Hematopoietic multipotent progenitor cell (in vitro differentiated cells): Measurements from ENCODE around the gene CPSF3. TPM values are rescaled to one million over a fixed set of nuclear protein-coding genes. Genes with fewer than 3 reads are reported as not detected.
"Not testable (repeated sequence)": the region's sequence is repeated elsewhere in the genome, so short reads cannot be mapped to it uniquely, and the experiment has no call there.

ENCODE experiments used
- DNase-seq, 3 donors: peaks; one replicate each; pipeline ENCODE4 v3.0.0-alpha.2; 2011 to 2015; ENCODE audit warnings: low read depth in 2 of 3, low spot score in 2 of 3
- total RNA-seq: library from RNA; depleted of rRNA; stranded (reverse); fragments of >200 nt; gene quantifications from one replicate; pipeline ENCODE4 v1.2.3, GENCODE V29; 2012

Gene CPSF3
- total RNA-seq, 1 donor = 31.5 TPM

GRCh38 chr2:9392898-9393765 lies 30.3 kb upstream of the CPSF3 start:
- DNase-seq = no peak

- no peak for DNase-seq
These were observed 28.6 kb upstream of the CPSF3 start for GRCh38 chr2:9394816-9395215.

GRCh38 chr2:9397201-9397600 lies 26.3 kb upstream of the CPSF3 start:
- no peak for DNase-seq

GRCh38 chr2:9398251-9398650 lies 25.2 kb upstream of the CPSF3 start:
- not testable (repeated sequence) for DNase-seq

- DNase-seq = no peak
These were observed 24.3 kb upstream of the CPSF3 start for GRCh38 chr2:9398881-9399780.

GRCh38 chr2:9400268-9401058 lies 23.0 kb upstream of the CPSF3 start:
- no peak for DNase-seq

GRCh38 chr2:9401059-9401547 lies 22.4 kb upstream of the CPSF3 start:
- no peak for DNase-seq

GRCh38 chr2:9401646-9402371 lies 21.6 kb upstream of the CPSF3 start:
- DNase-seq = no peak

- DNase-seq = no peak
These were observed 19.5 kb upstream of the CPSF3 start for GRCh38 chr2:9403924-9404323.

GRCh38 chr2:9404451-9404850 lies 19.0 kb upstream of the CPSF3 start:
- no peak for DNase-seq

GRCh38 chr2:9405636-9406035 lies 17.8 kb upstream of the CPSF3 start:
- DNase-seq = no peak

- no peak for DNase-seq
These were observed 16.7 kb upstream of the CPSF3 start for GRCh38 chr2:9406529-9407362.

- no peak for DNase-seq
These were observed 16.1 kb upstream of the CPSF3 start for GRCh38 chr2:9407363-9407811.

GRCh38 chr2:9408641-9409151 lies 14.8 kb upstream of the CPSF3 start:
- no peak for DNase-seq

GRCh38 chr2:9410108-9410507 lies 13.3 kb upstream of the CPSF3 start:
- no peak for DNase-seq

GRCh38 chr2:9412781-9413180 lies 10.7 kb upstream of the CPSF3 start:
- DNase-seq = no peak

- no peak for DNase-seq
These were observed 7.8 kb upstream of the CPSF3 start for GRCh38 chr2:9415516-9416169.

GRCh38 chr2:9416267-9416961 lies 7.0 kb upstream of the CPSF3 start:
- no peak for DNase-seq
